ENCODE measurements around the gene SEPSECS. TPM values are rescaled to one million over a fixed set of nuclear protein-coding genes. Genes with fewer than 3 reads are reported as not detected.

SEPSECS gene
- total RNA-seq, 4 donors from 2014 or later, result 3.3 to 9.0 (median 7.1) TPM

DNA sequence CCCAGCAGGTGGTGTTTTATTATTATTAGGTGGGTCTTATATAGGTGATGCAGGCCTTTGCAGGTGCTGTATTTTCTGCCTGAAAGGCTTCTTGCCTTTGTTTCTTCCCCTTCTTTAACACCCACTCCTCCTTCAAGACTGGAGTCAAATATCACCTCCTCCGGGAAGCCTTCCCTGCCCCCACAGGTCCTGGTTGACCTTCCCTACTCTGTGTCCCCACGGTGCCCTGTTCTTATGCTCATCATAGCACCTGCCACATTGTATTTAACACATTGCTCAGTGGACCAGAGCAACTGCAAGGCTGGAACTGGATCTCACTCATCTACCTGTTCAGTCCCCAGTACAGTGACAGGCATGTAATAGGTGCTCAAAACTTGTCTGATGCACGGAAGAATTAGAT is 89.7 kb downstream of the SEPSECS start:
- no peak overlapping the region for H3K27ac ChIP-seq
- no peaks in the 10 kb centered on the region for H3K27me3 ChIP-seq
- no peak overlapping the region for H3K4me3 ChIP-seq
- 84 to 100% methylated on average over 1 to 3 of the region's 3 CpGs for WGBS, 2 donors (ENCODE audit: low coverage in 1 of 2)
- H3K4me1 ChIP-seq, result no peaks in the 10 kb centered on the region
- no peaks in the 10 kb centered on the region for H3K9me3 ChIP-seq
- no peaks in the 10 kb centered on the region for H3K36me3 ChIP-seq
- TF ChIP-seq POLR2AphosphoS5 (IDR thresholded peaks at IDR 0.05) (no peak), EP300 (IDR thresholded peaks at IDR 0.05) (no peak)
- no peak for ATAC-seq

Other genes with a start within 250 kb of the SEPSECS start
- gene CCDC149, start 247.4 kb downstream of the SEPSECS start, total RNA-seq, result 10 to 100 TPM; 21.9 to 38.7 (median 34.0) TPM
- 10 to 100 TPM in 3 of 4 donors, 1 to 10 TPM in 1; 3.2 to 23.0 (median 11.9) TPM for gene LGI2, start 129.5 kb downstream of the SEPSECS start, total RNA-seq
- 10 to 100 TPM; 10.6 to 18.2 (median 13.1) TPM for gene PI4K2B, start 73.6 kb upstream of the SEPSECS start, total RNA-seq
- 10 to 100 TPM in 3 of 4 donors, 1 to 10 TPM in 1; 9.5 to 15.3 (median 11.5) TPM for gene ZCCHC4, start 152.3 kb upstream of the SEPSECS start, total RNA-seq
- gene ANAPC4, start 216.8 kb upstream of the SEPSECS start, total RNA-seq, result 10 to 100 TPM; 14.7 to 39.7 (median 20.5) TPM